Vagina (tissue), 2 donors: ENCODE measurements around the gene PTH2. TPM values are rescaled to one million over a fixed set of nuclear protein-coding genes. Genes with fewer than 3 reads are reported as not detected.
"Not testable (repeated sequence)": the region's sequence is repeated elsewhere in the genome, so short reads cannot be mapped to it uniquely, and the experiment has no call there.

Source experiments
- DNase-seq, 2 donors: peaks; one replicate each; pipeline ENCODE4 v3.0.0-alpha.2; 2017; ENCODE audit errors: extremely low spot score in 2 of 2
- H3K27ac ChIP-seq: fragments of 200-600 bp; sonication (generic); one replicate; pipeline ENCODE4 v1.5.1; 2019
- H3K27me3 ChIP-seq: fragments of 200-600 bp; sonication (generic); one replicate; pipeline ENCODE4 v1.5.1; 2019
- H3K36me3 ChIP-seq, 2 donors: fragments of 200-600 bp; sonication (generic); one replicate each; pipeline ENCODE4 v1.5.1; 2017 to 2019
- H3K4me1 ChIP-seq: fragments of 200-600 bp; sonication (generic); one replicate; pipeline ENCODE4 v1.5.1; 2019
- H3K4me3 ChIP-seq, 2 donors: fragments of 200-600 bp; sonication (generic); 1 replicate in 1 of 2; 2 replicates in 1 of 2; pipeline ENCODE4 v1.5.1; 2016 to 2019
- H3K9me3 ChIP-seq: fragments of 200-600 bp; sonication (generic); one replicate; pipeline ENCODE4 v1.5.1; 2019
- CTCF ChIP-seq, 3 experiments: fragments of 450-650 bp in 2 of 3; fragments of 200-600 bp in 1 of 3; sonication (generic) in 1 of 3; IDR thresholded peaks; one replicate each; pipeline ENCODE4 v1.5.1; 2017 to 2019; ENCODE audit warnings: antibody characterized with exemption in 3 of 3, mild to moderate bottlenecking in 2 of 3, moderate library complexity in 2 of 3
- POLR2A ChIP-seq, 2 donors: fragments of 450-650 bp; IDR thresholded peaks; one replicate each; pipeline ENCODE4 v1.6.1; 2017; ENCODE audit warnings: antibody characterized with exemption in 2 of 2, mild to moderate bottlenecking in 2 of 2, moderate library complexity in 2 of 2
- POLR2AphosphoS5 ChIP-seq, 2 donors: sonication (generic); formaldehyde crosslinking; IDR thresholded peaks; one replicate each; pipeline ENCODE4 v1.9.0; 2017; ENCODE audit warnings: antibody characterized with exemption in 2 of 2, mild to moderate bottlenecking in 2 of 2, low read depth in 1 of 2; ENCODE audit not compliant: insufficient read depth in 1 of 2
- intact Hi-C: fragments of 100-400 bp; cut with DNase I; formaldehyde crosslinking; loops from one replicate; pipeline ENCODE4 v1.15.1; 2023
- total RNA-seq: library from RNA; depleted of rRNA; stranded (reverse); fragments of >200 nt; gene quantifications from one replicate; pipeline ENCODE4 v1.2.3, GENCODE V29; 2016

Gene PTH2
- total RNA-seq, 1 donor from 2014 or later = not detected

- no peak overlapping the region for H3K4me3 ChIP-seq
- H3K9me3 ChIP-seq = no peaks in the 10 kb centered on the region
- no peak overlapping the region for H3K27ac ChIP-seq
- H3K36me3 ChIP-seq = no peaks in the 10 kb centered on the region
- DNase-seq = no peak
- intact Hi-C loops = no loop called here
- no peaks in the 10 kb centered on the region for H3K27me3 ChIP-seq
- no peak for TF ChIP-seq POLR2AphosphoS5 (IDR thresholded peaks at IDR 0.05; ENCODE audit: insufficient read depth in 1 of 2, low read depth in 1 of 2)
- TF ChIP-seq CTCF (IDR thresholded peaks at IDR 0.05) = no peak
- TF ChIP-seq POLR2A (IDR thresholded peaks at IDR 0.05) = no peak
- H3K4me1 ChIP-seq = no peaks in the 10 kb centered on the region
Measured at GRCh38 chr19:49378512-49378911, 44.7 kb downstream of the PTH2 start.

GRCh38 chr19:49374665-49375434 is 48.4 kb downstream of the PTH2 start:
- TF ChIP-seq POLR2A (IDR thresholded peaks at IDR 0.05) = no peak
- TF ChIP-seq CTCF (IDR thresholded peaks at IDR 0.05) = no peak
- TF ChIP-seq POLR2AphosphoS5 (IDR thresholded peaks at IDR 0.05; ENCODE audit: insufficient read depth in 1 of 2, low read depth in 1 of 2) = no peak
- no peak overlapping the region for H3K4me3 ChIP-seq
- DNase-seq = no peak

GRCh38 chr19:49373174-49373573 is 50.1 kb downstream of the PTH2 start:
- H3K27ac ChIP-seq, H3K4me3 ChIP-seq, H3K27me3 ChIP-seq, H3K4me1 ChIP-seq, DNase-seq, H3K9me3 ChIP-seq, intact Hi-C loops, H3K36me3 ChIP-seq: not testable (repeated sequence)

More at GRCh38 chr19:49374665-49375434, 48.4 kb downstream of the PTH2 start:
- H3K4me1 ChIP-seq = no peaks in the 10 kb centered on the region
- H3K9me3 ChIP-seq = no peaks in the 10 kb centered on the region
- H3K36me3 ChIP-seq = no peaks in the 10 kb centered on the region
- intact Hi-C loops = no loop called here
- no peak overlapping the region for H3K27ac ChIP-seq
- H3K27me3 ChIP-seq = no peaks in the 10 kb centered on the region

Other genes starting within 250 kb of the PTH2 start
- 2.5 TPM for gene SLC6A16, start 98.2 kb downstream of the PTH2 start, total RNA-seq
- gene CD37, start 88.0 kb downstream of the PTH2 start, total RNA-seq = 22.1 TPM
- 20.4 TPM for gene TEAD2, start 61.0 kb downstream of the PTH2 start, total RNA-seq
- not detected for gene DKKL1, start 59.6 kb downstream of the PTH2 start, total RNA-seq
- gene KASH5, start 35.2 kb downstream of the PTH2 start, total RNA-seq = not detected
- gene GFY, start 1.9 kb upstream of the PTH2 start, total RNA-seq = not detected
- gene SLC17A7, start 18.1 kb upstream of the PTH2 start, total RNA-seq = 0.74 TPM
- gene PIH1D1, start 28.4 kb upstream of the PTH2 start, total RNA-seq = 96.3 TPM
- 29.5 TPM for gene ALDH16A1, start 29.8 kb upstream of the PTH2 start, total RNA-seq
- gene FLT3LG, start 50.8 kb upstream of the PTH2 start, total RNA-seq = 10.1 TPM
- 3,900 TPM for gene RPL13A, start 64.2 kb upstream of the PTH2 start, total RNA-seq
- 4,897 TPM for gene RPS11, start 73.0 kb upstream of the PTH2 start, total RNA-seq
- 166 TPM for gene FCGRT, start 89.2 kb upstream of the PTH2 start, total RNA-seq
- 22.6 TPM for gene RCN3, start 104.6 kb upstream of the PTH2 start, total RNA-seq
- gene NOSIP, start 157.1 kb upstream of the PTH2 start, total RNA-seq = 72.2 TPM
- 5.4 TPM for gene PRRG2, start 157.9 kb upstream of the PTH2 start, total RNA-seq
- 15.5 TPM for gene PRR12, start 167.7 kb upstream of the PTH2 start, total RNA-seq
- gene RRAS, start 216.7 kb upstream of the PTH2 start, total RNA-seq = 112 TPM
- 20.4 TPM for gene SCAF1, start 218.8 kb upstream of the PTH2 start, total RNA-seq
- gene IRF3, start 242.4 kb upstream of the PTH2 start, total RNA-seq = 59.4 TPM
- 14.7 TPM for gene BCL2L12, start 242.5 kb upstream of the PTH2 start, total RNA-seq